GM18502 (cell line): Measurements from ENCODE around the gene TOM1L2.
"Not testable (repeated sequence)": the region's sequence is repeated elsewhere in the genome, so short reads cannot be mapped to it uniquely, and the experiment has no call there.

Experiments
- ATAC-seq: cut with Tn5 transposase; IDR thresholded peaks from one replicate; pipeline ENCODE4 v1.9.1; 2021; ENCODE audit warnings: mild to moderate bottlenecking; ENCODE audit not compliant: unreplicated experiment, poor library complexity

Gene TOM1L2

DNA sequence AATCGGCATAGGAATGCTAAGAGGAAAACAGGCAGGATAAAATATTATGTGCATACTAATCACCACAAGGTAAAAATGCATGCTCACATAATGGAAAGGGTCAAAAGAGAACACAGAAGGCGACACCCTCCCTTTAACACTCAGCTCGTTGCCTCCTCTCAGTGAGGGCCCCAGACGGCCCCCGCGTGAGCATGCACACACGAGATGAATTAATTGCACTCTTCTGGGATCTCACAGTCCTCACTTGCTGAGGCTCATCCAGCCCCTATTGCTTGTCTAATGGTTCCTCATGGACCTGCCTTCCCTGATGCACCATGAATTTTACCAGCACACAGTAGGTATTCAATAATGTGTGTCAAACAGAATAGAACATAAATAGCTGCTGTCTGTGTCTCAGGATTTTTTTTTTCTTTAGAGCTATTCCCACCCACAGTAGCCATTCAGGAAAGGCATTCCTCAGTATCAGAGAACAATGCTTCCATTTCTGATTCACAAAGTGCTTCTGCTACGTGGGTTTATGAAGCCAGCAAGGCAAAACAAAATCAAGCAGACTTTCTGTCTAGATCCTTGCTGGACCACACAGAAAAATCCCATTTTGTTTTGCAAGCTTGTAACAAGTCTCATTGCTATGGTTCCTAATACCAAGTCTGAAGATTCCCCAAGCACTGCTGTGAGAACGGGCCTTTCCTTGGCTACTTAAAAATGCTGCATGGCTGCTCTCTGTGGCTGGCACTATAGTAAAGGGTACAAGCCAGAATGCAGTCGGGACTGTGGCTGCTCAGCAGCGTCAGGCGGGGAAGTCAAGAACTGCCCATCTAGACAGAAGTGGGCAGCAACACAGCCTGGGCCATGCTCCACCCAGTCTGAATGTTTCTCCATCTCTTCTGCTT lies 43.6 kb downstream of the TOM1L2 start:
- no peak for ATAC-seq

GRCh38 chr17:17926840-17927449 lies 45.3 kb downstream of the TOM1L2 start:
- no peak for ATAC-seq

DNA sequence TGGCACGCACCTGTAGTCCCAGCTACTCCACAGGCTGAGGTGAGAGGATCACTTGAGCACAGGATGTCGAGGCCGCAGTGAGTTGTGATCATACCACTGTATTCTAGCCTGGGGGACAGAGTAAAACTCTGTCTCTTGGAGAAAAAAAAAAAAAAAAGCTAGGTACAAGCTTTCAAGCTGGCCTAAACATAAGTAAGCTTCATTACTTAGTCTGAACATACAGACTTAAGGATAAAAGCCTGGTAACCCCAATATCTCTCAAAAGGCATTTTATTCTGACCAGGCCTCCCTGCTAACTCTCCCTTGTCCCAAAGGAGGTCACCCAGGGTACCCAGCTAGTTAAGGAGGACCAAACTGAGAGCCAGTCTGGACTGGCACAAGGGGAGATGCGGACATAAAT lies 46.2 kb downstream of the TOM1L2 start:
- ATAC-seq: no peak

DNA sequence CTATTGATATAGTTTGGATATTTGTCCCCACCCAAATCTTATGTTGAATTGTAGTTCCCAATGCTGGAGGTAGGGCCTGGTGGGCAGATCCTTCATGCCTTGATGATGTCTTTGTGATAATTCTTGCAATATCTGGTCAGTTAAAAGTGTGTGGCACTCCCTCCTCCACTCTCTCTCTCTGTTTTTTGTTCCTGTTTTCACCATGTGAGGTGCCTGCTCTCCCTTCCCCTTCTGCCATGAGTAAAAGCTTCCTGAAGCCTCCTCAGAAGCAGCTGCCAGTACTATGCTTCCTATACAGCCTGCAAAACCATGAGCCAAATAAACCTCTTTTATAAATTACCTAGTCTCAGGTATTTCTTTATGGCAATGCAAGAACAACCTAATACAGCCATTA lies 47.3 kb downstream of the TOM1L2 start:
- ATAC-seq: no peak

DNA sequence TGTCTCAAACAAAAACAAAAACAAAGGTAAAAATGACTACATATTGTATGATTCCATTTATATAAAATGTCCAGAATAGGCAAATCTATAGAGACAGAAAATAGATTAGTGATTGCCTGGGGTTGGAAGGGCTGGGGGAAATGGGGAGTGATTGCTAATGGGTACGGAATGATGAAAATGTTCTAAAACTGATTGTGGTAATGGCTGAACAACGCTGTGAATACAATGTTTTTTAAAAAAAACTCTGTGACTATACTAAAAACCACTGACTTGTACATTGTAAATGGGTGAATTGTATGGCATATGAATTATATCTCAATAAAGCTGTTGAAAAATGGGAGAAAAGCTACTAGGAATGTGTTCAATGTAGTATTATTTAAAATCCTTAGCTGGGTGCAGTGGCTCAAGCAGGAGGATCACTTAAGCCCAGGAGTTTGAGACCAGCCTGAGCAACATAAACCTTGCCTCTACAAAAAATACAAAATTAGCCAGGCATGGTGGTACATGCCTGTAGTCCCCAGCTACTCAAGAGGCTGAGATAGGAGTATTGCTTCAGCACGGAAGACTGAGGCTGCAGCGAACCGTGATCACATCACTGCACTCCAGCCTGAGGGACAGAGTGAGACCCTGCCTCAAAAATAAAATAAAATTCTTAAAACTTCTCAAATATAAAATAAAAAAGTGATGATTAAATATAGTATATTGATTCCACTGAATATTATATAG lies 47.9 kb downstream of the TOM1L2 start:
- ATAC-seq: no peak

- ATAC-seq: no peak
Measured at GRCh38 chr17:17922070-17922614, 50.1 kb downstream of the TOM1L2 start.

DNA sequence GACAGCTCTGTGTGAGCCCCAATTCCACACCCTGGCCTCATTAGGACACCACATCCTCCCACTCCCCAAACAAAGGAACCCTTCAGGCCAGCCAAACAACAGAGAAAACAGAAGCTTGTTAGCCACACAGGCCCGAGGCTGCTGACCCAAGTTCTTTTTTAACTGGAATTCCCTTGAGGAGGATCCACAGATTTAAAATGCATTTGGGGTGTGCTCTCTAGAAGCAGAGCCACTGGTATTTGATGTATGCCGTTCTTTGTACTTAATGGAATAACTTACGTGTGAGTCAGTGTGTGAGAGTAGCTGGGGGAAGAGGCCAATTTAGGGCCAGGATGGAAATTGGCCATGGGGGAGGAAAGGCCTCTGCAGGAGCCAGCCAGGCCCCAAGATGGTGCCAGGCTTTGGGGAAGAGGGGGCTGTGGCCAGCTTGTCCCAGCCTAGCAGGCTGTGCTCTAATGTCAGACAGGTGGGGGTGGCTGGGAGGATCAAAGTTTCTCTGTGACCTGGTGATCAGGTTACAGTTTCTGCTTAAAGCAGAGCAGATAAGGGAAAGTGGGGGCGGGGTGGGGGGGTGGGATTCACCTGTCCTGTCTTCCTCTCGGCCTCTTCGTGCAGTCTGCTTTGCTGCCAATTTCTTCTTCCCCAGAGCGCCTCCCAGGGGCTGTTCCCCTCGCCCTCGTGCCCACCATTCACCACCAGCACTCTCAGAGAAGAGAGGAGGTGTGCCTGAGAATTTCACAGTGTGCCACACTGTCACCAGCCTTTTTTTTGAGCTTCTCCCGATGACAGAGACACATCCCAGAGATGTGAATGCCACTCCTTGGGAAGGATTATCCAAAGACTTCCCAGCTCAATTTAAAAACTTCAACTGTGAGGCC lies 50.8 kb downstream of the TOM1L2 start:
- no peak for ATAC-seq

GRCh38 chr17:17919169-17920107 lies 52.8 kb downstream of the TOM1L2 start:
- no peak for ATAC-seq

DNA sequence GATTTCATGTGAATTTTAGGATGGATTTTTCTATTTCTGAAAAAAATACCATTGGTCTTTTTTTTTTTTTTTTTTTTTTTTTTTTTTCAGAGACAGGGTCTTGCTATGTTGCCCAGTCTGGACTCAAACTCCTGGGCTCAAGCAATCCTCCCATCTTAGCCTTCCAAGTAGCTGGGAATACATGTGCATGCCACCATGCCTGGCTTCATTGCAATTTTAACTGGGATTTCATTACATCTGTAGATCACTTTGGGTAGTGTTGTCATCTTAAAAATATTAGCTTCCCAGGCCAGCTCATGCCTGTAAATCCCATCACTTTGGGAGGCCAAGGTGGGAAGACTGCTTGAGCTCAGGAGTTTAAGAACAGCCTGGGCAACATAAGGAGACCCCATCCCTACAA lies 54.8 kb downstream of the TOM1L2 start:
- ATAC-seq: no peak

DNA sequence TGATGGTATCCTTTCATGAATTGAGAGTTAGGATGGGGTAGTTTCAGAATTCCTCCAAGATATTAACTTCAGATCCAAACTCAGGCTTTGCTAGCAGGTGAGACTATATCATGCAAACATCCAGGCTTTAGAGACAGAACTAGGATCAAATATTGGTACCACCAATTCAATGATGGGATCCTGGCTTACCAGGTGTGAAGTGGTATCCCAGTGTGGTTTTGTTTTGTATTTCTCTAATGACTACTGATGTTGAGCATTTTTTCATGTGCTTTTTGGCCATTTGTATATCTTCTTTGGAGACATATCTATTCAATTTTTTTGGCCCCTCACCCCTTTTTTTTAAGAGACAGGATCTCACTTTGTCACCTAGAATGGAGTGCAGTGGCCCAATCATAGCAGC lies 57.0 kb downstream of the TOM1L2 start:
- no peak for ATAC-seq

- ATAC-seq: no peak
Measured at GRCh38 chr17:17913695-17914332, 58.4 kb downstream of the TOM1L2 start.

GRCh38 chr17:17912336-17912735 lies 59.9 kb downstream of the TOM1L2 start:
- ATAC-seq: not testable (repeated sequence)

GRCh38 chr17:17911001-17911613 lies 61.1 kb downstream of the TOM1L2 start:
- no peak for ATAC-seq

DNA sequence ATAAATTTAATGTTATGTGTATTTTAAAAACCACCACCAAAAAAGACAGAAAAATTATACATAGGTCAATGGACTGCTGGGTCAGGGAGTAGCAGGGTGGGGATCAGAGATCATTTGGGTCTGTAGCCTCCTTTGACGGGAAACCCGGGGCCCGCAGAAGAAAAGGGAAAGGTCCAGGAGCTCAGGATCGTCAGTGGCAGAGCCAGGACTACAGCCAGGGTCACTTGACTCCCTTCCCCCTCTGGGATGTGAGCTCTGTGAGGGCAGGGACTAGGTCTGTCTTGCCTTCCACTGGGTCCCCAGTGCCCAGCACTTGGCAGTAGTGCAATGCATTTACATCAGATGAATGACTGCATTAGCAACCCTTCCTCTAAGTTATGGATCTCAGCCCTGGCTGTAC lies 62.1 kb downstream of the TOM1L2 start:
- ATAC-seq: no peak

GRCh38 chr17:17909078-17909477 lies 63.1 kb downstream of the TOM1L2 start:
- no peak for ATAC-seq

- no peak for ATAC-seq
Measured at GRCh38 chr17:17907469-17907868, 64.7 kb downstream of the TOM1L2 start.

GRCh38 chr17:17906418-17907215 lies 65.6 kb downstream of the TOM1L2 start:
- ATAC-seq: no peak
